Colon (tissue), 2 donors: ENCODE data around the gene GPR84.
"Not testable (repeated sequence)": the region's sequence is repeated elsewhere in the genome, so short reads cannot be mapped to it uniquely, and the experiment has no call there.

ENCODE experiments used
- FAIRE-seq: peaks from 2 replicates; lab custom pipeline; 2012; peaks lifted over from hg19 to GRCh38; lab: Jason Lieb, UNC
- donor health status: control.
- donor health status: control.

GPR84 gene

GRCh38 chr12:54355104-54355815 is 9.0 kb downstream of the GPR84 start:
- FAIRE-seq: no peak

- not testable (repeated sequence) for FAIRE-seq
These were observed 10.0 kb downstream of the GPR84 start for GRCh38 chr12:54354271-54354670.

DNA sequence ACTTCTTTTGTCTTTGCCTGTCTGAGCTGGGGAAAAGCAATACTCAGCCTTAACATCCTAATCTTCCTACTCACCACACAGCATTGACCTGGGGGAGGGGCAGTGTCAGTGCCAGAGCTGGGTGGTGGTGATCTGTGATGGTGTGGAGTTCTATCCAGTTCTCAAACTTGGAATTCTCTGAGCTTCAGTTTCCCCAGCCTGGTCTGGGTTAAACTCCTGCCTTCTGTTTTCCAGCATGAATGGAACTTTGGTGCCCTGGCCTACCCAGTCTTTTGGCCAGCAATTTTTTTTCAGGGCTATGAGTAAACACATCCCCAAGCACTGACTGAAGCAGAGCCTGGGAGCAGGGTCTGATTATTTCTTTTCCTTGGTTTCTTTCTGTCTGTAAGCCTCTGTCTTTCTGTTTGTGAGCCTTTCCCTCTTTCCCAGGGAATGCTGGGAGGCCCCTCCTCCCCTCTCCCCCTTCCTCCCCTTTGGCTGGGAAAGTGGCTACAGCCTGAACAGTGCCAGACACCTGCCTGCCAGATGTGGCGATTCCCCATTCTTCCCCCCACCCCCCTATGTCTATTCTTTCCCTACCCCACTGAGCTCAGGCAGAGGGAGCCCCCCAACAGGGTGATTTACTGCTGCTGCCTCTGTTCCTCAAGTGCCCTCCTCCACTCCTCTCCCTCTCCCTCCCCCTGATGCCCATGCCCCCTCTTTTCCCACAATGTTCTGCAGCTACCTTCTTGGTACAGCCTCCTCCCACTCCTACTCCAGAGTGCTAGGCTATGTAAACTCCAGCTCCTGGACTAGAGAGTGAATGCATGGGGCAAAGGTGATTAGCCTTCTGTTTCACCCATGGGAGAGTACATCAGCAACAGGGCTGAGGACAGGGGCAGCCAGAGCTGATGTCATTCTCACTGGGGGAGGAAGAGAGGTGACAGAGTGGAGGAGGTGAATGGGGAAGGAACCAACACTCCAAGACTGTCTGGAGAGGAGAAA is 11.1 kb downstream of the GPR84 start:
- FAIRE-seq: no peak

DNA sequence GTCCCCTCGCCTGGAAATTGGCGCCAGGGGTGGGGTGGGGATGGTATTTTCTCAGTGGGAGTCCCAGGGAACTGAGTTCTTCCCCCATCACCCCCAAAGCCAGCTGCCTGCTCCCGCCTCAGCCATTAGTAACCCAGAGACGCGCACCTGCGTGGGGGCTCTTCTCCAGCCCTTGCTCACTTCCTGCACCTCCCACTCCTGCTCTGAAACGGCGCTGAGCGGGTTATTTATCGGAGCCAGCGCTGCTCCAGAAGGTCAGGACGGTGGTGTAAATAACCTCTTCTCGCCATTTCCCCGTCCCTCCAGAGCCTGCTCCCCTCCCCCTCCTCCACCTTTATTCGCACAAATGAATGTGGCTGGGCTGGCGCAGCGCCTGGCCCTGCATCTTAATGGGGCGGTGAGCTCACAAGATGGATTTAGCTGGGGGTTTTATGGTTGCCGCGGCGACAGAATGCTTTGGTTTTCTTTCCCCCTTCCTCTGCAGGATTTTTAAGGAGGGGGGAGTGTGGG is 12.2 kb downstream of the GPR84 start:
- FAIRE-seq: no peak

- FAIRE-seq: no peak
These were observed 12.9 kb downstream of the GPR84 start for GRCh38 chr12:54351341-54351740.

DNA sequence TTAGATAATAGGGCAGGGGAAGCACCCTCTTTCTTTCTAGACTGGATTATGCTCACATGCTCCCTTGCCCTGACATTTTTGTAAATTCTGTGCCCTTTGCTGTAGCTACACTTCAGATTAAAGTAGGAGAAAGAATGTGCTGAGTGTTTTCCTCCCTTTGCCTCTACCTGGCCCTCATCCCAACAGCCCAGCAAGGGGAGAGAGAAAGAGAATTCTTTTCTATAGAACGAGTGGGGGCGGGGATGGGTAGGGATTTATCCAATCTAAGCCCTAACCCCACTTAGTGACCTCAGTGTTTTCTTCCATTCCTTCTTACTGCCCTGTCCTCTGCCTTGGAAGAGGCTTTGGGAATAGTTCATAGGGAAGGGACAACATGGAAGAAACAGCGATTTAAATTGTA is 13.5 kb downstream of the GPR84 start:
- FAIRE-seq: no peak

DNA sequence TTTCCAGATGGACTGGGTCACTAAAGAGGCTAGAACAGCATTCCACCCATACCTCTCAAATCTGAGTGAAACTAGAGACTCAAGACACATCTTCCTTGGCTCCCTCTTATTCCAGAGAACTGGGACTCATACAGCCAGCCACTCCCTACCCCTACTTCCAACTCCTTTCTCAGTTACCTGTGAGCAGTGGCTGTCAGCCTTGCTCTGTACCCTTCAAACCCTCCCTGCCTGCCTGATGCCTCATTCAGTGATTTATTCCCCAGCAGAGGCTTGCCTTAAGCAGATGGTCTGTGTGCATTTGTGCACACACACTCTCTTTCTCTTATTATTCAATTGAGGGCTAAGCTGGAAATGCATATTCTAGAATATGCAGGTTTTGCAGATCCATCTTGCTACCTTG is 14.6 kb downstream of the GPR84 start:
- FAIRE-seq: no peak

GRCh38 chr12:54349036-54349435 is 15.2 kb downstream of the GPR84 start:
- no peak for FAIRE-seq

DNA sequence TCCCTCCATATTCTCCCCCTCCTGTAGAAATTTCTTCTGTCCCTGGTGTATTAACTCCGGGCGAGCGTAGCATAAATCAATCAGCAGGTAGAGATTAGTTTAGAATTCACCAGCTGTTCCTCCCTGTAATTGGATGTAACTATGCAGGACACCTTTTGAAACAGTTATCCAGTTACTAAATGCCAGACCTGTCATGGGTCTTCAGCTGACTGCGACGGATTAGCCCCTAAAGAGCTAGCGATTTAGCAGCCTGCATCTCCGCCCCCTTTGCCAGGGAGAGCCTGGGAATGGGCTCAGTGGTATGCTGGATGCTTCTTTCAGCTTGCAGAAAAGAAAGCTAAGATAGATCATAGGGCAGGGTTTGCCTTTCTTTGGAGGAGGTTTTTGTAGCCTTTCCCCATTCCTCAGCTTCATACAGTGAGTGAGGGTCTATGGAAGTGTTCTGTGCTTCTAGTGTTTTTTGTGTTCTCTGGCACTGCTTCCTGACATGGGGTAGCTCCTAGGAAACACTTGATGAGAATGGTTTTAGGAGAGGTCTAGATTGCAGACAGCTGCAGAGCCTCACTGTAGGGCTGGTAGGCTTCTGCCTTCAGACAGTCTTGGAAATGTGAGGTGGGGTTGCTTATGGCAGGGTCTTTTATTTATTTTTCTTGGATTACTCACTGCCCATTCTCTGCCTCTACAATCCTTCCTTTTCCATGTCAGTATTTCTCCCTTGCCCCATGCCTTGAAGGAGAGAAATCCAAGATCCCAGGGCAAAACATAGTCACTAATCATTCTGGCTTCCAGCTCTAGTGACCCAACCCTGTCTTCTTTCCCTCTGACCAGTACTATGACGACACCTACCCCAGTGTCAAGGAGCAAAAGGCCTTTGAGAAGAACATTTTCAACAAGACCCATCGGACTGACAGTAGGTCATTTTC is 22.6 kb downstream of the GPR84 start:
- FAIRE-seq: no peak

- FAIRE-seq: no peak
These were observed 23.4 kb downstream of the GPR84 start for GRCh38 chr12:54340846-54341245.

DNA sequence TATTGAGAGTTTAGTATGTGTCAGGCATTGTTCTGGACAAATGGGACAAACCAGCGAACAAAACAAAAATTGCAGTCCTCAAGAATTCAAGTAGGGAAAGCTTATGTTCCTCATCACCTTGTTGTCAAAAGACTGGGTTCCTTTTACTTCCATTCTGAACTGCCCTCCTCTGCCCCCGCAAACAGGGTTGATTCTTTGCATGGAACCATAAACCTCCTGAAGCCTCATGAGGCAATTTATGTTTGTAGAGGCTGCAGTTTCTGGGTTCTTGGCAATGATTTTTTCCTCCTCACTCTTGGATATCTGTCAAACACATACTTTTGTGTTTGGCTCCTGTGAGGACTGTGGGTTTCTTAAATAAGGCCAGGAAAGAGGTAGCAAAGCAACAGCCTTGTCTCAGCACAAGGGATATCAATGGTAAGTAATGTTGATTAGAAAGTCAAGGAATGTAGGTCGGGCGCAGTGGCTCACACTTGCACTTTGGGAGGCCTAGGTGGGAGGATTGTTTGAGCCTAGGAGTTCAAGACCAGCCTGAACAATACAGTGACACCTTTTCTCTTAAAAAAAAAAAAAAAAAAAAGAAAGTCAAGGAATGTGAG is 25.5 kb downstream of the GPR84 start:
- FAIRE-seq: no peak

GRCh38 chr12:54337854-54338650 is 26.2 kb downstream of the GPR84 start:
- FAIRE-seq: no peak

DNA sequence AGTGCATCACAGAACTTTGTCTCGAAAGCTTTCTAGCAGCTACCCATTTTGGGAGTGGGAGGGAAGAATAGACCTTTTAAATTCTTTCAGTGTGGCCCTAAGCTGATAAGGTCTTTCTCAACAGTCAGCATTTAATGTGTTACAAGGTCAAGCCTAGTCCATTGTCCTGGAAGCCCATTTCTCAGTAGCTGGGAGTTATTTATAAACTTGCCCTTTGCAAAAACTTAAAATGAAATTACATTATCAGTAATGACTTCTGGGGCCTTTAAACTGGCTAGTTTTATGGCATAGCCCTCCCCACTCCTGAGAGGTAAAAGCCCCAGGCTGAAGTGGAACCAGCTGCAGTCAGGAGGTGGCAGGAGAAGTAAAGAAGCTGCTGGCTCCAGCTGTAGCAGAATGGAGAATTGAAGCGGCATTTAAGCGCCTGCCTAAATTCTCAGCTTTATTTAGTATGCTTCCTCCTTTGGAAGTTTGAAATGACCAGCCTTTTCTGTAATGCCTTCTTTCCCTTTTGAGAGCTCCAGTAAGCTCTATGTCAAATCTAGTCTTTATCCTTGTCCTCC is 26.9 kb downstream of the GPR84 start:
- no peak for FAIRE-seq

- FAIRE-seq: no peak
These were observed 30.8 kb downstream of the GPR84 start for GRCh38 chr12:54333420-54334034.

DNA sequence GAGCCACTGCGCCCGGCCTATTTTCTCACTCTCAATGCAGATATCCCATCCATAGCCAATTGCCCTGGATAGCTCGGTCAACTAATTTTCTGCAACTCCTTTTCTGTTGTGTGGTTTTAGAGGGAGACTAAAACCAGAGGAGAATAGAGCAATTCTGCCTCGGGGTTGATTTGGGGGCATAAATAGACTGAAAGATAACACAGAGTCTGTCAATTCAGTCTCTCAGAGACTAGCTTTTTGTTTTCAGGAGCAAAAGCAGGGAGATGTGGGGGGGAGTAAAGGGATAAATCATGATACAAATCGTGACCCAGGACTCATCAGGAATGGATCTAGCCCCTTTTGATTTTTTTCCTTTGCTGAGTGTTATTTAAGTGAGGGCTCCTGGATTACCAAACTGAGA is 32.8 kb downstream of the GPR84 start:
- no peak for FAIRE-seq

DNA sequence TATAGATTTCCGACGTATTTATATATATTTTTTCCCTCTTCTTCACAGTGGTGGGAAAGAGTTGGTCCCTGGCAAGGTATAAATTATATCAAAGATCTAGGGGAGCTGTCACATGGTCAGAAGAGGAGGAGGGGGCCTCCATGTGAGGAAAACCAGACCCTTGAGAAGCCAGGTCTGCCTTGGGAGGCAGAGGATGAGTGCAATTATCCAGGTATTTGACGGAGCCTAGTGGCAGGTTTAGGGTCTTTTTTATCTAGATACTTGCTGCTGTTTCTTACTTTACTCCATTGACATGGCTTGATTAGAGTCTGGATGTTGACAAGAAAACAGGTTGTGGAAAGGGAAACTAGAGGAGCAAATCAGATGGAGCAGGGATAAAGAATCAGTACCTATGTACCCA is 33.8 kb downstream of the GPR84 start:
- FAIRE-seq: no peak

GRCh38 chr12:54329759-54330158 is 34.5 kb downstream of the GPR84 start:
- FAIRE-seq: no peak

- no peak for FAIRE-seq
These were observed 35.5 kb downstream of the GPR84 start for GRCh38 chr12:54328595-54329337.

GRCh38 chr12:54325442-54326109 is 38.7 kb downstream of the GPR84 start:
- FAIRE-seq: not testable (repeated sequence)
